CD4-positive, alpha-beta T cell treated with Interleukin-10 for 1 hour (primary cell): ENCODE results near the gene VDR.

Experiments
- DNase-seq: peaks from one replicate; pipeline ENCODE4 v3.0.0-alpha.2; 2020

The VDR gene

DNA sequence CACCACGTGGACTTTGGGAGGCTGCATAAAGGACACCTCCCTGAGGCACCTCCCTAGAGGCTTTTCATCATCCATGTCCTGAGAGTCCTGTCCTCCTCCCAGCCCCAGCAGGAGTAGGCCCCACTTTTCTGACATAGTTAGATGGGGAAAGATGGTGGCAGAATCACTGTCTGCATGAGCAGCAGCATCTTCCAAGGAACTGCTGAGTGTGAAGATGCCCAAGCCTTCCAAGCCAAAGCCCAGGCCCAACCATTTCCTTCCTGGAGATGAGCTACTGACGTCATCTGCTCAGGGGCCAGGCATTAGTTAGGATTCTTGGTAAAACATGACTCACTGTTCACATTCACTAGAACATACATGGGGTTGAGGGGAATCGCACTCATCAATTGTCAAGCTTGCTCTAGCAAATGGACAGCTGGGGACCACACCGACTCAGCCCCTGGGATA, 37.3 kb downstream of the VDR start:
- DNase-seq: no peak

DNA sequence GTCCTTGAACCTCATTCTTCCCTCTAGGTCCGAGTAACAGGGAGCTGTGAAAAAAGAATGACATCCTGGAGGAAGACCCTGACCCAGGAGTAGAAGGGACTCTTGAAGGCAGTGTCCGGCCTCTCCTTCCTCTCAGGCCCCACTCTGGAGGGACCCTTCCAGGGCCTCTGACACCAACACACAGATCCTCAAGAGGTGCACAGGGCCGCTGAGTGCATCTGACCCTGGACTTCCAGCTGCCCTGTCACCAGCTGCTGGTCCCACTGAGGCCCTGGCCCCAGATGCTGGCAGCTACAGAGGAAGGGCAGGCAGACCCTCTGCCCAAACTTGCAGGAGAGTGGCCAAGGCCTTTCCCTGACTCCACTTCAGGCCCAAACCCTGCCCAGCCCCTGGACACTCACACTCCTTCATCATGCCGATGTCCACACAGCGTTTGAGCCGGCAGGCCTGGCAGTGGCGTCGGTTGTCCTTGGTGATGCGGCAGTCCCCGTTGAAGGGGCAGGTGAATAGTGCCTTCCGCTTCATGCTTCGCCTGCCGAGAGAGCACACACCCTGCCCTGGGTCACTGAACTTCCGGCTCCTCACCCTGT, 40.1 kb downstream of the VDR start:
- DNase-seq: no peak

DNA sequence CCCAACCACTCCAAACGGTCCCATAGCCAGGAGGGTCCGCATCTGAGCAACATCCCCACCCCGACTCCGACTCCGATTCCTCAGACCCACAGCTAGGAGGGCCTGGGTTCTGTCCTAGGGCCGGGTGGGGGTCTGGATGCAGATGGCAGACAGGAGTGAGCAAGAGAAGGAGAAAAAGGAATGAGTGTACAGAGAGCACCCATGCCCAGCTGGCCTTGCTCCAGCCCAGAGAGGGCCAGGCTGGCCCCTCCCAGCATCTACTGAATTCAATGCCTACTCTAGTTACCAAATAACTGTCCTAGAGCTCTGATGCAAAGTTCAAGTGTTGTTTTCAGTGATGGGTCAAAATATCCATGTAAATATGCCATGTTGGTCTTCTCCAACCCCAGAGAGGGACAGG, 40.8 kb downstream of the VDR start:
- DNase-seq: no peak

DNA sequence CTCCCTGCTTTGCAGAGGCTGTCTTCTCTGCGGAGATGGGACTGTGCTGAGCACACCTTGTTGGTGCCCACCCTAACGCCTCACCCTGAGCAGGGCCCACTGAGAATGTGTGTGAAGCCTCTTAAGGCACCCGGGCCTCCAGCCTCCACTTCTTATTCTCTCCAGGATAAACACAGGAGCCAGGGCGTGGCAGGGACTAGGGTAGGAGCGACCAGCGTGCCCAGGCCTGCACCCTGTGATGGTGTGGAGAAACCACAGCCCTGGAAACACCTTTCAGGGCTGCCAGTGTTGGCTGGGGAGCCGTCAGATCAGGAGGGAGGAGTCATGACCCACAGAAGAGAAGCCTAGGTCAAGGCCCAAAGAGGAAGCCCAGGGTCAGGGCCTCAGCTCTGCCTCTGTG, 41.3 kb downstream of the VDR start:
- DNase-seq: no peak

DNA sequence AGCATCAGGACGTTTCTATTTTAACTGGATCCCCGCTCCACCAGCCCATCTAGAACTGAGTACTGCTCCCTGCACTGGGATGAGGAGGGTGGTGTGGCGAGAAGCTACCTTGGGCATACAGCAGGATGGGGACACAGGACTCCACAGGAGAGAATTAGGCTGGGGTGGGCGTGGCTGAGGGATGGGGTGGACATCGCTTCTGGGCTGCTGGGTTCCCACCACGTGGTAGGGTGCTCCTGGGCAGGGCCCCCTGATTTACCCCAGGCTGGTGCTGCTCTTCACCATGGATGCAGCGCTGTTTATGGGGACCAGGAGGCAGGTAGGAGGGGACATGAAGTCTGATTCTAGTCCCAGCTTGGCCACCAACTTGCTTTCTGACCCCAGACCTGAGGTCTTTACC, 41.9 kb downstream of the VDR start:
- no peak for DNase-seq

DNA sequence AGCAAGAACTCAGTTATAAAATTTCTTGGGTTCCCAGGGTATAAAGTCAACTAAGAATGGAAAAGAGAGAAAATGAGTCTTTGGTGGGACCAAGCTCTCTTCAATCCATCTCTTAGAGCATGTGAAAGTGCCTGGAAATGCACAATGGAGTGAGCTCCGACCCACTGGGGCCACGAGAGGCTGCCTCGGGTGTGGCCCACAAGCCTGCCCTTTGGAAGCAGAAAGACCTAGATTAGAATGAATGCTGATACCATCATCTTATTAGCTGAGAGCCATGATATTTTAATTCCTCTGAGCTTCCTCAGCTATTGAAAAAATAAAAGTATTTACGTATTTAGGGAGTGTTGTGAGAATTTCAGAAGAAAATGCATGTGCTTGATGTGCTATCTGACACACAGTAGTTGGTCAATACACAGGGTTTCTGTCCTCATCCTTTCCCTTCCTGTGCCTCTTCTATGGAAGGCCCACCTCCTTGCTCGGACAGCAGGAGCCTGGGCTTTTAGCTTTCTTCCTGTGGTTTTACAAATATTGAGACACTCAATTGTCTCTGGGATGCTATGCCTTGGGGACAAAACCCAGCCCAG, 42.5 kb downstream of the VDR start:
- no peak for DNase-seq

DNA sequence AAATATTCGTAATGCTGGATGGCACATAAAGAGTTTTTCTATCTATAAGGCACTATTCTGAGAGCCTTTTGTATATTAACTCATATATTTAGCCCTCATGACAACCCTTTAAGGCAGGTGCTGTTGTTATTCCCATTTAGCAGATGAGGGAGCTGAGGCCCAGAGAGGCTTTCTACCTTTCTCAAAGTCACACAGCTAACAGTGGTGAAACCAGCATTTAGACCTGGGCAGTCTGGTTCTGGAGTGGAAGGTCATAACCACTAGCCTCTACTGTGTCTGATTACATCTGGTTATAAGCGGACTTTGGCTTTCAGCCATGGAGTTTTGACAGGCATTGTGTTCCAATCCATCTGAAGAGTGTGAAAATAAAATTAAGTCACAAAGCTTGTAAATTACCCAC, 43.9 kb downstream of the VDR start:
- no peak for DNase-seq

DNA sequence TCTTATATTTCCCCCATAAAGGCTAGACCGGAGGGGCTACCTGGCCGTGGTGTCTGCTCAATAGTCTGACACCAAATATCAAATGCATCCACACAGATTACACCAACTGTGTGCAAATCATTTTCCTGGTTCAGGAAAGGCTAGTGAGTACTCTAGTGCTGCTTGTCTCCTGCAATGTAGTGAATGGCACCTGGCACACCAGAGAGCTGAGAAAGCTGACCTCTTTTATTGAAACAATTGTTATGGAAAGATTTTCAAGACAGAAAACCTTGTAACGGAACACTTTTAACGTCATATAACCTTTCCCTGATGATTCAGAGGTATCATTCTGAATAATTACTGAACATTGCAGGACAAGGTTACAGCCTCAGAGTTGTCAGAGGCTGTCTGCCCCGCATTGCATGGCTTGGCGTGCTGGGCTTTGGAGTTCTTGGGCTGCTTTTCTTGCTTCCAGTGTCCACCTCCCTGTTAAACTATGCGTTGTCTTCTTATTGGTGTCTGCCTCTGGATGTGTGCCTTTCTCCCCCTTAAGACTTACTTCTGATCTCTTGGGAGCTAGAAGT, 44.4 kb downstream of the VDR start:
- no peak for DNase-seq

DNA sequence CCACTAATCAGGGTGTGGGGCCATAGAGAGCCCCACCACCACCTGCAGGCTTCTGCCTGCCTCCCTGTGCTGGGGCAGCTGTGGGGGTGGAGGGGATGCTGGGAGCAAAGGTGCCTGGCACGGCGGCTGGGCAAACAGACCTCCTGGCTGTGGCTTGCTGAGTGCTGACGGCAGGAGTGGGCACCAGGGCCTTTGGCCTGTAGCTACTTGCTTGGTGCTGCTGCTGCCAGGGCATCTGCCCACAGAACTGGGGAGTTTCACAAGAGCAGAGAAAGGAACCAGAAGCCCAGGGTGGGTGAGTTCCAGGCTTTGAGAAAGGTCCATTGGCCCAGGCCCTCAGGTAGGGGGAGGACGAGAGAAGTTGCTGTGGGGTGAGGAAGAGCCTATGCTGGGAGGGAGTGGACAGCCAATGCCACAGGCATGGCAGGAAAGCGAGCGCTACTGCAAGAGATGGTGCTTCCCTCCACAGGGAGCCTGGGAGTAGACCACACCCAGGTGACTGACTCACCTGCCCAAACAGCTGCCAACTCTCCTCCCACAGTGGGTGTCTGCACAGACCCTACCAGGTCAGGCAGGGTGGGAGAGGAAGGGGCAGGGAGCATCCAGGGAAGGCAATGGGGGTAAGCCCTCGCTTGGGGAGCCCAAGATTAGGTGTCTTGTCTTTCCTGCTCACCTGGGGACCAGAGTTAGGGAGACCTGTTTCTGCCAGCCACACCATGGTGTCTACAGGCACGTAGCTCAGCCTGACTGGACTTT, 46.1 kb downstream of the VDR start:
- no peak for DNase-seq

DNA sequence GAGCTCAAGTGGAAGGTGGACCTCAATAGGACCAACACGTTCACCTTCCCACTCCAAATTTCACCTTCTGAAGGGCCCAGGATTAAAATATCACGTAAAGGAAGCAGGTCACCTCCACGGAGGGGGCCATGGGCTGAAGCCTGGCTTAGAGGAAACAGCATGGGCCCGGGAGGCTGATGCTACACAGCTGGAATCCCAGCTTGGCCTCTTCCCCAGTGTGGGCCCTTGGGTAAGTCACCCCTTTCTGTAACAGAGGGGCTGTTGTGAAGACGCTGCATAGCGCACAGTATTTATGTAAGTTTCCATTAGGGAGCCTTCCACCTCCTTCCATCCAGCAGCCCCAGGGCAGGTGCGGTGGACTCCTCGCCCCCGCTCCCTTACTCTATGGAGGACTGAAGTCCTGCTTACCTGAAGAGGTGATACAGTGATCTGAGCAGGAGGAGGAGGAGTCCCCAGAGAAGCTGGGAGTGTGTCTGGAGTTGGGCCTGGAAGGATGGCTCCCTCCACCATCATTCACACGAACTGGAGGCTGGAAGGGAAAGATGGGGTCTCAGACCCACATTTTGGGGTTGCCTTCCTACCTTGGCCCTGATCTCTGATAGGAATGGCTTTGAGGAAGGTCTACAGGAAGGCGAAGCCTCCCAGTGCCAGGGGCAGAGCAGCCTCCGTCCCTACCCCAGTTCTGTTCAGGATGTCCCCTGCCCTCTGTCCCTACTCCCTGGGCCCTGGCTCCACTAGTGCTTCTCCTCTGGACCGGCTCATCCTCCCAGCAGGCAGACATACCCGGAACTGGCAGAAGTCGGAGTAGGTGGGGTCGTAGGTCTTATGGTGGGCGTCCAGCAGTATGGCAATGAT, 47.8 kb downstream of the VDR start:
- no peak for DNase-seq

DNA sequence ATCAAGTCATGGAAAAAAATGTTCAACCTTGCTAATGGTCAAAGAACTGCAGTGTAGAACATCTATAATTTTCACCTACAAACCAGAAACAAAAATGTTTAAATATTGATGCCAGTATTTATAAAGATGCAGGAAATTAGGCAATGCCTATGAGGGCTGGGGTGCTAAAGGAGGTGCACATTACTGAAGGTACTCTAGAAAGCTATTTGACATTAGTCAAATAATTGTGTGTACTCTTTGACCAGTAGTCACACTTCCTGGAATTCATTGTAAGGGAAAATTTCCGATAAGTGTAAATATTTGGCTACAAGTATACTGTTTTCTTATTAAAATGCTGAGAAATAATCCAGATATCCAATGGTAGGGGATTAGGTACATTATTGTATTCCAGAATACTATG, 48.7 kb downstream of the VDR start:
- no peak for DNase-seq

DNA sequence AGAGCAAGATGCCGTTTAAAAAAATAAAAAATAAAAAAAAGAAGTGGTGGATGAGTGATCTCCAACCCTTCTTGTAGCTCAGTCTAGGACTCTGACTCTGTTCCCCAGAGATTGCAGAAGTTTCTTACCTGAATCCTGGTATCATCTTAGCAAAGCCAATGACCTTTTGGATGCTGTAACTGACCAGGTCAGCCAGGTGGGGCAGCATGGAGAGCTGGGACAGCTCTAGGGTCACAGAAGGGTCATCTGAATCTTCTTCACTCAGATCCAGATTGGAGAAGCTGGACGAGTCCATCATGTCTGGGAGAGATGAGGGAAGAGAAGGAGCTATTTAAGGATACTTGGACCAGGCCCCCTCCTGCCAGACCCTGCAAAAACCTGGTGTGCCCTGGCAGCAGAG, 49.3 kb downstream of the VDR start:
- no peak for DNase-seq

DNA sequence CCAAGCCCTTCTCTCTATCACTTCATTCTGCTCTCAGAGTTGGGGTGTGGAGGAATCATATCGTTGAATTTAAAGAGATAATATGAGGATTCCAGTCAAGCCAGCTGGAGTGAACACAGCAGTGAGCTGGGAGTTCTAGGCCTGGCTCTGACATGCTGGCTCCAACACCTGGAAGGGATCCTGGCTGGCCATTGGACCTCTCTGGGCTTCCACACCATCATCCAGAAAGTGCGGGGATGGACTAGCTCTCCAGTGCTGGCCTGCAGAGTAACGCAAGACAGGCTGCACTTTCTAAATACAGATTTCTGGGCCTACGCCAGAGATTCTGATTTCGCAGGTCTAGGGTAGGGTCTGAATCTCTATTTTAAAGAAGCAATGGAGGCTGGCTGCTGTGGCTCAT, 50.3 kb downstream of the VDR start:
- no peak for DNase-seq

DNA sequence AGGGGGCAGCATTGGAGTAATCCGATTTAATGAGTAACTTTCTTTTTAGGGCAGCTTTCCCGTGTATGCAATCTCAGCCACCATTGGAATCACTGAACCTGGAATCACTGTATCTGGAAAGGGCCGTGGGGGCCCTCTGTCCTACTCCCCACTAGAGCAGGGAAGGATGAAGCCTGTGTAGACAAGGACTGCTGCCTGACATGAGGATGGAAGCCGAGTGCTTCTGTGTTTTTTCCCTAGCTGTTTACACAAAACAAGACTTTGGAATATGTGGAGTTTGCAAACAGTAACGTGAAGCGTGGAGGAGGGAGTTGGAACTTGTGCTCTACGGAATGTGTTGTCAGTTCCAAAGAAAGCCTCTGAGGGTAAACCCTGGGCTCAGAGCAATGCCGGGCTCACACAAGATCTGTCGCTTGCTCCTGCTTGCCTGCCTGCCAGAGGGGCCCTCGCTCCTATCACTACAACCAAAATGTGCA, 52.7 kb downstream of the VDR start:
- no peak for DNase-seq

DNA sequence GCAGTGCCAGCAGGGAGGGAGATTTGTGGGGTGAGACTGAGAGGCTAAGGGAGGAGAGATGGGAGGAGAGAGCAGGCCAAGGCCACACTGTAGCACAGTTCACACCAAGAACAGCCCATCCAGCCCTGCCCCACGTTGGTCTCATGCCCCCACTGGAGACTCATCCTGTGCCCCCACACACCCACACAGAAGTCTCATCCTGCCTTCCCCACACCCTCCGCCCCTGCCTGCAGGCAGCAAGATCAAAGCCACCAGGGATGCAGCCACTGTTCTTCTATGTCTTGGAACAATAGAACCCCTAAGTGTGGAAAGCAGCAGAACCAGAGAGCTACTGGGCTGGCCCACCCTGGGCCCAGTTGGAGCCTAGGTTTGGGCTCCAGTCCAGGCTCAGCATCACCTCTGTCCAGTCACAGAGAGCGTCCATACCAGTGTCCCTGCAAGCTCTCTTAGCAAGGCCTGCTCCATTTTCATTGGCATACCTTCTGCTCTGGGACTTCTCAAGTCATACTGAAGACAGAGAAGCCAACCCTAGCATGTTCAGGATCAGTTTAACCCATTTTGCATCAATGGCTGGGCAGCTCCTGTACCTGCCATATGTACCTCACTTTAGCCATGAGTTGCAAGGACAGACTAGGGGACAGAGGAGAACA, 53.4 kb downstream of the VDR start:
- no peak for DNase-seq

DNA sequence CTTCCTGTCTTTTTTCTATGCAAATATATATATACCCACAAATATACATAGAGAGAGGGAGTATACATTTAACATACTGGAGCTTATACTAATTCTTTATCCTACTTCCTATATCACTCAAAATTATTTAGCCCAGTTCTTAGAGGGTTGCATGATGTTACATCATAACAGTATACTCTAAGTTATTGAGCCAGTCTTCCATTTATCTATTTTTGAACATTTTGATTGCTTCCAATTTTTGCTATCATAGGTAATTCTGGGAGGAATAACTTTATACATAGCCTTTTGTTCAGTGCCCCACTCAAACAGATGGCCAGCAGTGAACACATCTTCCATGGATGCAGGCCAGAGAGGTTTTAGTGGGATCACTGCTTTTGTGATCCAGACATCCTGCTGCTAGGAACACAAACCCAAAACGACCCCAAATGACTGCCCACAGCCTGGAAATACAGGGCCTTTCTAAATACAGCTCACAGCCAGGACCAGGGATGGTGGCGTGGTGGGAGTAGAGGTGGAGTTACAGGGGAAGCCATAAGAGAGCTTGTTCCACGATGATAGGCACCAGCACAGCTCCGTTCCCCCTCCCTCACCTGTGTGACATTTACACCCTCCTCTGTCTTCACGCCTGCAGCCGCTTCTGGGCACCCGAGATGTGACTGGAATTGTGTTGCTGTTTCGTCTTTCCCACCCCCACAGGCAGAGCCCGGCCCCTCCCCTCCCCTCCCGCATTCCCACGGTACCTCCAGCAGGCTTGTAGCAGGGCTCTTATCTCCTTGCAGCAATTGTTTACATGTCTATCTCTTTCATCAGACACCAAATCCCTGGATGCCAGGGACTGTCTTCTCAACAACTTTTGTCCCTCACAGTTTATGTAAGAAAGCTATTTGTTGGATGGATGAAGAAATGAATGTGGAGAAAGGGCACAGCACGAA, 54.4 kb downstream of the VDR start:
- DNase-seq: no peak

DNA sequence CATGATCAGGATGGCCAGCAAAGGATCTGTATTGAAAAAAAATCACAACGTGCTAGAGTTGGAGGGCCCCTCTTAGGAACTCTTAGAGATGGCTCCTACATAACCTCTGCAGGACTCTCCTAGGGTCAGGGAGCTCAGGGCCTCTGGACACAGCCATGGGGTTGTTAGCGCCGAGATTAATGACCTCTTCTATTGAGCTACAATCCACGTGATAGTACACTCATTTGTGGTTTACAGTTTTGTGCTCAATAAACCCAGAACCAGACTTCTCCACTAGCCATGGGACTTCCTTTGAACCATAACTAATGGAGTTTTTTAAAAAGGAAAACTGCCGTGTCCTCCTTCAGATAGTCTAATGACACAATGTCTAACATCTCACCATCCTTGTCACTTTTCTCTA, 55.5 kb downstream of the VDR start:
- DNase-seq: no peak

DNA sequence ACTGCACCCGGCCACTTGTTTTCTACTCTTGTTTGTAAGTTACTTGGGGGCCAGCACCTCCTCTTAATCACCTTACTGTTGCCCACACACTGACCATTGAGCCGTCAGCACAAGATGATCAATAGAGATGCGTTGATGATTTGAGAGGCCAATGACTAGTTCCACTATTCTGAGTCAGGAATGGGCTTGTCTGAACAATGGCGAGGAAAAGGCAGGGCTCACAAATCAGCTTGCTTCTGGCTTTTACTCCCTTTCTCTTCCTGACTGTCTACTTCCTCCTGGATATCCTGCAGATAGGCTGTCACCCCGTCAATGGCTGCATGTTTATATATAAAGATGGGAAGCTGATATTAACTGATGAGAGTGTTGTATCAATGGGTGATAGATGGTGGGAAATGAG, 55.9 kb downstream of the VDR start:
- DNase-seq: no peak

DNA sequence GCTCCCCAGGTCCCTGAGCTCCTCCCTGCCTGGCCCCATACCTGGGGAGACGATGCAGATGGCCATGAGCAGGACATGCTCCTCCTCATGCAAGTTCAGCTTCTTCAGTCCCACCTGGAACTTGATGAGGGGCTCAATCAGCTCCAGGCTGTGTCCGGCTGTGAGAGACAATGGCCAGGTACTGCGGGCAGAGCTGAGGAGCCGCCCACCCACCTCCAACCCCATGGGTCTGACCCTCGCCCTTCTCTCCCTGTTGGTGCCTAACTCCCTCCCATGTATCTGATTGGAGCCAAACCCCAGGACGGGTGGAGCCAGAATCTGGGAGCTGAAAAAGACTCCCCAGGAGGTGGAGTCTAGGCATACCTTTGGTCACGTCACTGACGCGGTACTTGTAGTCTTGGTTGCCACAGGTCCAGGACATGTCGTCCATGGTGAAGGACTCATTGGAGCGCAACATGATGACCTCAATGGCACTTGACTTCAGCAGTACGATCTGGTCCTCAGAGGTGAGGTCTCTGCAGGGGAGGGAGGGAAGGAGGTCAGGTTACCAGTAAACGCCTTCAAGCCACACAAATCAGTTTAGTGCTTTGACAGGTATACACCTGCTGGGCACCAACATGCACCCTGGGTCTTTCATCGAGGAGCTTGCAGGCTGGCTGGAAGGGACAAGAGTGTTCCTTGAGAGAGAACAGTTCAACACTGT, 58.3 kb downstream of the VDR start:
- DNase-seq: no peak

DNA sequence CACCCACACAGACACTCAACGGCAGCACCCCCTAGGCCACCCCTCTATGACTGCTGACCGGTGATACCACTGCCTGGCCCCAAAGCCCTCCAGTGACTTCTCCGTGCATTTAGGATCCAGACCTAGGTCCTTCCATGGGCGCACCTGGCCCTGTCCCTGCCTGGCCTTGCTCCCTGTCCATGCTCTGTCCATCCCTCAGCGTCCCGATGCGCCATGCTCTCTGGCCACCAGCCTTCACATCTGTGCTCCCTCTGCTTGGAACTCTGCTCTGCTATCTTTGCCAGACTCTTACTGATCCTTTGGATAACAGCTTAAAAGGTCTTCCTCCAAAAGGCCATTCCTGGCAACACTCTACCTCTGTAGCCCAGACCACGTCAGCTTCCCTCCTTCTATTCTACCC, 59.7 kb downstream of the VDR start:
- DNase-seq: no peak
